ENCODE results near the gene TMEM187. TPM values are rescaled to one million over a fixed set of nuclear protein-coding genes. Genes with fewer than 3 reads are reported as not detected.
A peak's percentile ranks its signal among the peaks of the same experiment; 100 is the strongest.

TMEM187 gene
- polyA plus RNA-seq, 2 donors, result 2.5 to 3.3 TPM

DNA sequence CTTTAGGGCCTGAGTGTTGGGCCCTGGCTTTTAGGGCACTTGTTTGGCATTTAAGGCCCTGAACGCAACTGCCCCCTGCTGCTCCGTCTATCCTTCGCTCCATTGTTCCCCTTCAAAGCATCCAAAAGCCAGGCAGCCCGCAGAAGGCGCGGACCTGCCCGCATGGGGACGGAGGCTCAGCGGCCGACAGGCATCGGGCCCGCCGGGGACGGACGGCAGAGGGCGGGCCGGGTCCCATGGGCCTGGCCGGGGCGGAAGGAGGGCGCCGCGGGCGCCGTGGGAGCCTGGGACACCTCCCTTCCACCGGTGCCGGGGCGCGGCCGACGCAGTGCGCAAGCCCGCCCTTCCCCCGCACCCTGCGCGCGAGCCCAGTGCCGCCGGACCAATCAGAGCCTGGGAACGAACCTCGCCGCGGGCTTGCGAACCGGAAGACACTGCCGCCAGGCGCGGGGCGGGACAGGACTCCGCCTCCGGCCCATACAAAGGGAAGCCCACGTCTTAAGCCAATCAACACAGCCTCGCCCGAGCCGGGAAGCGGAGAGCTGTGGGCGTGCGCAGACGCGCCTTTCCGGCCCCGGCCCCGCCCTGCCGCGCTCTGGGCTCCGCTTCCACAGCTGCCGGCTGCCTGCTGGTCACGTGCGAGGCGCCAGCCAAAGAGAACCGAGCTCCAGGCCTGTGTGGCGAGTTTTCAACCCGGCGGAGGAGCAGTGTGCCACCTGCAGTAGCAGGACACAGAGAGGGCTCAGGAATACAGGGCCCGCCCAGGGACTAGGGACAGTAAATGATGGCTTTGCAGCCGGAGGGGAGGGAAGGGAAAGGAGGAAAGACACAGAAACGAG, 44.4 kb upstream of the TMEM187 start:
- 1 to 6% methylated on average over 50 to 76 of the region's 76 CpGs for WGBS, 2 donors

DNA sequence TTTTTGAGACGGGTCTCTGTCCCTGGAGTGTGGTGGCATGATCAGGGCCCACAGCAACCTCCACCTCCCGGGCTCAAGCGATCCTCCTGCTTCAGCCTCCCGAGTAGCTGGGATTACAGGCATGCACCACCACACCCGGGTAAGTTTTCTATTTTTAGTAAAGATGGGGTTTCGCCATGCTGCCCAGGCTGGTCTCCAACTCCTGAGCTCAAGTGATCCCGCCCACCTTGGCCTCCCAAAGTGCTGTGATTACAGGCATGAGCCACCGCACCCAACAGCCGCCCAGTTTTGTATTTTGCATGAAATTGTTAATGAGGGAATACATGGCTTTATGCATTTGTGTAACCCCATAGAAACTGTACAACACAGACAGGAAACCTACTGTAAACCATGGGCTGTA, 43.7 kb upstream of the TMEM187 start:
- Histone ChIP-seq H3K27me3 (ENCODE audit: control insufficient read depth in 1 of 2, insufficient read depth in 2 of 2, low read length in 2 of 2) (no peaks in the 10 kb centered on the region), H3K9me3 (ENCODE audit: control insufficient read depth in 2 of 2, insufficient read depth in 1 of 2, low read depth in 1 of 2, low read length in 1 of 2) (no peaks in the 10 kb centered on the region), H3K27ac (ENCODE audit: low read depth in 2 of 2, low read length in 1 of 2) (peak overlapping the region; percentile 69 to 73), H3K4me3 (ENCODE audit: low read depth in 1 of 2, low read length in 2 of 2) (no peak overlapping the region), H3K36me3 (ENCODE audit: control insufficient read depth in 2 of 2, insufficient read depth in 2 of 2, low read length in 1 of 2) (peaks cover 0 to 21% of the 10 kb centered on the region in 2 donors), H3K4me1 (ENCODE audit: control insufficient read depth in 2 of 2, insufficient read depth in 2 of 2, low read length in 1 of 2) (peaks cover 0 to 10% of the 10 kb centered on the region in 2 donors)
- WGBS, 2 donors, result 17 to 47% methylated on average over 9 of the region's 9 CpGs

More for the DNA sequence above, 44.4 kb upstream of the TMEM187 start:
- Histone ChIP-seq H3K4me1 (ENCODE audit: control insufficient read depth in 2 of 2, insufficient read depth in 2 of 2, low read length in 1 of 2) (peaks cover 0 to 13% of the 10 kb centered on the region in 2 donors), H3K36me3 (ENCODE audit: control insufficient read depth in 2 of 2, insufficient read depth in 2 of 2, low read length in 1 of 2) (peaks cover 0 to 21% of the 10 kb centered on the region in 2 donors), H3K27ac (ENCODE audit: low read depth in 2 of 2, low read length in 1 of 2) (peak overlapping the region; percentile 99), H3K27me3 (ENCODE audit: control insufficient read depth in 1 of 2, insufficient read depth in 2 of 2, low read length in 2 of 2) (no peaks in the 10 kb centered on the region), H3K4me3 (ENCODE audit: low read depth in 1 of 2, low read length in 2 of 2) (peak overlapping the region; percentile 56 to 69), H3K9me3 (ENCODE audit: control insufficient read depth in 2 of 2, insufficient read depth in 1 of 2, low read depth in 1 of 2, low read length in 1 of 2) (no peaks in the 10 kb centered on the region)

DNA sequence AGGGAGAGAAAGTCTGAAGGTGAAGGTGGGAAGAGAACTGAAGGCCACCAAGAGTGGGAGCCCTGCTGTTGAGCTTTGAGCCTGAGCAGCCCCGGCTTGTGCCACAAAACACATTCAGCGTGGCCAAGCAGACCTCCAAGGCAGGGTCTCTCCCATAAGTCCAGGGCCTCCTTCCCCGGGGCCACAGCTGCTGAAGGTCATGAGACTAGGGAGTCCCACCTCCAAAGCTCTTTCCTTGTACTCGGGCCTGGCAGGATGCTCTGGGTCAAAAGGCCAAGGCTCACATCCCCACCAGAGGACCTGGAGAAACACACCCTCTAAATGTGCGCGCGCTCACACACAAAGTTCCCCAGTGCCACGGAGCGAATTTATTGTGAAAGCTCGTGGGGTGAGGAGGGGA, 43.0 kb upstream of the TMEM187 start:
- 84 to 85% methylated on average over 9 to 10 of the region's 10 CpGs for WGBS, 2 donors
- Histone ChIP-seq H3K4me3 (ENCODE audit: low read depth in 1 of 2, low read length in 2 of 2) (no peak overlapping the region), H3K9me3 (ENCODE audit: control insufficient read depth in 2 of 2, insufficient read depth in 1 of 2, low read depth in 1 of 2, low read length in 1 of 2) (no peaks in the 10 kb centered on the region), H3K27me3 (ENCODE audit: control insufficient read depth in 1 of 2, insufficient read depth in 2 of 2, low read length in 2 of 2) (no peaks in the 10 kb centered on the region), H3K36me3 (ENCODE audit: control insufficient read depth in 2 of 2, insufficient read depth in 2 of 2, low read length in 1 of 2) (peaks cover 0 to 21% of the 10 kb centered on the region in 2 donors), H3K27ac (ENCODE audit: low read depth in 2 of 2, low read length in 1 of 2) (peak overlapping the region; percentile 58 to 73), H3K4me1 (ENCODE audit: control insufficient read depth in 2 of 2, insufficient read depth in 2 of 2, low read length in 1 of 2) (peaks cover 0 to 10% of the 10 kb centered on the region in 2 donors)

DNA sequence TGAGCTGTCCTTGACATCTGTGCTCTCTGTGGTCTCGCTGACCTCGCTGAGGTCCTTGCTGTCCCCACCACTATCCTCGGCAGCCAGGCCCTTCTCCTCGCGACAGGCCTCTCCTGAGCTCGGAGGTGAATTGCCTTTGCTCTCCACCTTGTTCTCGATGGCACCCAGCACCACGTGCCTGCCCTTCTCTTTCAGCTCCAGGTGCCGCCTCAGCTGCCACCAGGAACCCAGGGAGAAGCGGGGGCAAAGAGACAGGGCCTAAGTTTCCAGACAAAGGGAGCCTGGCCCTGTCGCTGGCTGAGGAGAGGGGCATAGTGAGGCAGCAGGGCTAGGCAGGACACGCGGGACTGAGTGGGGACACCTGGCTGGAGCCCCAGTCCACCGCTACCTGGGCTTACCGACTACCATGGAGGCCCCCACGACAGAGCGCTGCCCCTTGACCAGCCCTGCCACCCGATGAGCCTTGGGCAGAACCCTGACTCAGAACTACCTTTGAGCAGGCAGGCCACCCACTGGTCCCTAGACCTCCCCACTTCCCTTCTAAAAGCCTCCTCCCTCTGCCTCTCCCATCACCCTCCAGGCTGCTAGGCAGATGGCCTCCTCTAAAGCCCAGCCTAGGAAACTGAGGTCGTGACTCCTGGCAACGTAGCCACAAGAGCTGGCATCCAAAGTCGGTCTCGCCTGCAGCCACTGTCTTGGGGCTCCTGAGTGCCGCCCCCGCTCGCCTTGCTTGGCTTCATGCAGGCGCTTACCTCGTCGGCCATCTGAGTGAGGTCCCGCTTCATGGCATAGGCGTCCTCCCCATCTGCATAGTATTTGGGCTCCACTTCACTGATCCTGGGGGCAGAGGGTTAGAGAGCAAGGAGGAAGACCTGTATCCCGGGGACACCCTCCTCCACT, 42.3 kb upstream of the TMEM187 start:
- no peaks in the 10 kb centered on the region for H3K9me3 ChIP-seq (ENCODE audit: control insufficient read depth in 2 of 2, insufficient read depth in 1 of 2, low read depth in 1 of 2, low read length in 1 of 2)
- peaks cover 0 to 10% of the 10 kb centered on the region in 2 donors for H3K4me1 ChIP-seq (ENCODE audit: control insufficient read depth in 2 of 2, insufficient read depth in 2 of 2, low read length in 1 of 2)
- no peak overlapping the region for H3K4me3 ChIP-seq (ENCODE audit: low read depth in 1 of 2, low read length in 2 of 2)
- peaks cover 0 to 21% of the 10 kb centered on the region in 2 donors for H3K36me3 ChIP-seq (ENCODE audit: control insufficient read depth in 2 of 2, insufficient read depth in 2 of 2, low read length in 1 of 2)
- WGBS, 2 donors, result 87 to 92% methylated on average over 31 of the region's 31 CpGs
- no peaks in the 10 kb centered on the region for H3K27me3 ChIP-seq (ENCODE audit: control insufficient read depth in 1 of 2, insufficient read depth in 2 of 2, low read length in 2 of 2)
- no peak overlapping the region for H3K27ac ChIP-seq (ENCODE audit: low read depth in 2 of 2, low read length in 1 of 2)

DNA sequence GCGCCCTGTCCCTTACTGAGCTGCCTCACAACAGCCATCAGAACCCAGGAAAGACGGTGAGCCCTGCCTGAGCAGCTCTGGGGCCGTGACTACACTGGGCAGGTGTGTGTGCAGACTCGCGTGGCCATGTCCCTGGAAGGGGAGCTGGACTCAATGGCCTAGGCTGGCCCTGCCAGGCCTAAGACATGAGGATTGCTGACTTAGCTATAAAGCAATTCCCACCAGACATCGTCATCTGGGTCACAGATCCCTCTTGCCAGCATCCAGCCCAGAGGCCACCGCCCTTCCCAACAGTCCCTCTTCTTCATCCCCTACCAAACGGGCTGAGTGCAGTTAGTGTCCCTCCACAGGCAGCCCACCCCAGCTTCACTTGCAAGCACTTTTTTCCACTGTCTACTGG, 41.4 kb upstream of the TMEM187 start:
- H3K36me3 ChIP-seq (ENCODE audit: control insufficient read depth in 2 of 2, insufficient read depth in 2 of 2, low read length in 1 of 2), result peaks cover 0 to 21% of the 10 kb centered on the region in 2 donors
- WGBS, 2 donors, result 86 to 90% methylated on average over 8 of the region's 8 CpGs
- no peaks in the 10 kb centered on the region for H3K9me3 ChIP-seq (ENCODE audit: control insufficient read depth in 2 of 2, insufficient read depth in 1 of 2, low read depth in 1 of 2, low read length in 1 of 2)
- no peaks in the 10 kb centered on the region for H3K27me3 ChIP-seq (ENCODE audit: control insufficient read depth in 1 of 2, insufficient read depth in 2 of 2, low read length in 2 of 2)
- H3K4me1 ChIP-seq (ENCODE audit: control insufficient read depth in 2 of 2, insufficient read depth in 2 of 2, low read length in 1 of 2), result peaks cover 0 to 14% of the 10 kb centered on the region in 2 donors
- no peak overlapping the region for H3K27ac ChIP-seq (ENCODE audit: low read depth in 2 of 2, low read length in 1 of 2)
- no peak overlapping the region for H3K4me3 ChIP-seq (ENCODE audit: low read depth in 1 of 2, low read length in 2 of 2)

DNA sequence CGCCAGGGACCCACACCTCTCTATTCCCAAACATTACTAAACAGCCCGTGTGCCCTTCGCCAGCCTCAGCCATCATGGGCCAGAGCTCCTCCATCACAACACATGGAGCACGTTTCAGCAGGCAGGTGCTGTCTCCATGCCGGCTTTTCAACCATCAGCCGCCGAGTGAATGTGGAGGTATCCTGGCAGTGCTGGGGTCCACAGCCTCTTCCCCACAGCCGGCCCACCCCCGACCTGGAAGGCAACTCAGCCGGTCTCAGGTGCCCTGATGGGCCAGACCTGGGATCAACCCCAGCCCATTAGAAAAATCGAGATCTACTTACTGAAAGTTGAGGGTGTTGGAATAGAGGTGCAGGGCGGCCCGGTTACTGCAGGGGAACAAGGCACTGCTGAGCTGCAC, 40.8 kb upstream of the TMEM187 start:
- no peak overlapping the region for H3K4me3 ChIP-seq (ENCODE audit: low read depth in 1 of 2, low read length in 2 of 2)
- peaks cover 0 to 21% of the 10 kb centered on the region in 2 donors for H3K36me3 ChIP-seq (ENCODE audit: control insufficient read depth in 2 of 2, insufficient read depth in 2 of 2, low read length in 1 of 2)
- no peak overlapping the region for H3K27ac ChIP-seq (ENCODE audit: low read depth in 2 of 2, low read length in 1 of 2)
- WGBS, 2 donors, result 93 to 94% methylated on average over 13 of the region's 13 CpGs
- H3K4me1 ChIP-seq (ENCODE audit: control insufficient read depth in 2 of 2, insufficient read depth in 2 of 2, low read length in 1 of 2), result peaks cover 0 to 11% of the 10 kb centered on the region in 2 donors
- H3K27me3 ChIP-seq (ENCODE audit: control insufficient read depth in 1 of 2, insufficient read depth in 2 of 2, low read length in 2 of 2), result no peaks in the 10 kb centered on the region
- H3K9me3 ChIP-seq (ENCODE audit: control insufficient read depth in 2 of 2, insufficient read depth in 1 of 2, low read depth in 1 of 2, low read length in 1 of 2), result no peaks in the 10 kb centered on the region

DNA sequence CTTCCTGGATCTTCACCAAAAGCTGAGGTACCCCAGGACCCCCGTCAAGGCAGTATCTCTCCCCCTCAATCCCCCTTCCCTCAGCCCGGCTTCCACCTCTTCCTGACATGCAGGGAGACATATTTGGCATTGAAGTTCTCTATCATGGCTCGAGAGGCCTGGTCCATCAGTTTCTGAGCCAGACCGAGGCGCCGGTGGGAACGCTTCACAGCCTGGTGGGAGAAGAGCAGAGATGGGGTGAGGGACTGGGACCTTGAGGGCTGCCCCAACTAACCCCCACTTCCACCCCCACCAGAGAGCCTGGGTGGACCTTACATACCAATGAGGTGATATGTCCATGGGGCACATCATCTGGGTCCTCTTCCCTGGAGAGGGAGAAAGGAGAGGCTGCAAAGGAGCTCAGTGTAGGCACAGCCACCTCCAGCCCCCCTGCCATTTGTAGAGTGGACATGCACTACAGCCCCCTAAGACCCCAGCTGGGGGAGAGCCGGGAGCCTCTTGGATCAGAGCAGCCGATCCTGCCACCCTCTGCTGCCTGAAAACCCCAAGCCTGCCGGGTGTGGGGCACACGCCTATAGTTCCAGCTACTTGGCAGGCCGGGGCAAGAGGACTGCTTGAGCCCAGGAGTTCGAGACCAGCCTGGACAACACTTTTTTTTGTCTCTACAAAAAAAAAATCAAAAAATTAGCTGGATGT, 40.2 kb upstream of the TMEM187 start:
- Histone ChIP-seq H3K9me3 (ENCODE audit: control insufficient read depth in 2 of 2, insufficient read depth in 1 of 2, low read depth in 1 of 2, low read length in 1 of 2) (no peaks in the 10 kb centered on the region), H3K27ac (ENCODE audit: low read depth in 2 of 2, low read length in 1 of 2) (no peak overlapping the region), H3K4me1 (ENCODE audit: control insufficient read depth in 2 of 2, insufficient read depth in 2 of 2, low read length in 1 of 2) (peaks cover 0 to 7% of the 10 kb centered on the region in 2 donors), H3K27me3 (ENCODE audit: control insufficient read depth in 1 of 2, insufficient read depth in 2 of 2, low read length in 2 of 2) (no peaks in the 10 kb centered on the region), H3K36me3 (ENCODE audit: control insufficient read depth in 2 of 2, insufficient read depth in 2 of 2, low read length in 1 of 2) (peaks cover 0 to 21% of the 10 kb centered on the region in 2 donors), H3K4me3 (ENCODE audit: low read depth in 1 of 2, low read length in 2 of 2) (no peak overlapping the region)
- WGBS, 2 donors, result 91% methylated on average over 13 of the region's 13 CpGs

DNA sequence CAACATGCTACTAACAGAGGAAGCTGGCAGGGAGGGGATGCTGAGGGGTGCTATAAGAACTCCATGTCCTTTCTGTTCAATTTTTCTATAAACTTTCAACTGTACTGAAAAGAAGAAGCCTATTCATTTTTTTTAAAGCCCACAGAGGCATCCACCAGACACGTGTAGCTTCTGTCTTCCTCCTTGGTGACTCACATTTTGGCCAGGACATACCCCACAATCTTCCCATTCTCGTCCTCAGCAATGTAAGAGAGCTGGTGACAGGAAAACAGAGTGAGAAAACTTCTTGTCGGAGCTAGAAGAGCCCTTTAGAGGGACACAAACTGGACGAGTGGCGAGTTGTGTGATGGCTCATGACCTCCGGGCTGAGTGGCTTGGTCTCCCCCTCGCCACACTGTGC, 38.8 kb upstream of the TMEM187 start:
- Histone ChIP-seq H3K27me3 (ENCODE audit: control insufficient read depth in 1 of 2, insufficient read depth in 2 of 2, low read length in 2 of 2) (no peaks in the 10 kb centered on the region), H3K4me1 (ENCODE audit: control insufficient read depth in 2 of 2, insufficient read depth in 2 of 2, low read length in 1 of 2) (peaks cover 0 to 6% of the 10 kb centered on the region in 2 donors), H3K36me3 (ENCODE audit: control insufficient read depth in 2 of 2, insufficient read depth in 2 of 2, low read length in 1 of 2) (peaks cover 0 to 21% of the 10 kb centered on the region in 2 donors), H3K27ac (ENCODE audit: low read depth in 2 of 2, low read length in 1 of 2) (peak overlapping the region in 1 of 2 donors; percentile 37), H3K4me3 (ENCODE audit: low read depth in 1 of 2, low read length in 2 of 2) (peak overlapping the region; percentile 74 to 79), H3K9me3 (ENCODE audit: control insufficient read depth in 2 of 2, insufficient read depth in 1 of 2, low read depth in 1 of 2, low read length in 1 of 2) (no peaks in the 10 kb centered on the region)
- WGBS, 2 donors, result 19 to 45% methylated on average over 7 of the region's 7 CpGs

DNA sequence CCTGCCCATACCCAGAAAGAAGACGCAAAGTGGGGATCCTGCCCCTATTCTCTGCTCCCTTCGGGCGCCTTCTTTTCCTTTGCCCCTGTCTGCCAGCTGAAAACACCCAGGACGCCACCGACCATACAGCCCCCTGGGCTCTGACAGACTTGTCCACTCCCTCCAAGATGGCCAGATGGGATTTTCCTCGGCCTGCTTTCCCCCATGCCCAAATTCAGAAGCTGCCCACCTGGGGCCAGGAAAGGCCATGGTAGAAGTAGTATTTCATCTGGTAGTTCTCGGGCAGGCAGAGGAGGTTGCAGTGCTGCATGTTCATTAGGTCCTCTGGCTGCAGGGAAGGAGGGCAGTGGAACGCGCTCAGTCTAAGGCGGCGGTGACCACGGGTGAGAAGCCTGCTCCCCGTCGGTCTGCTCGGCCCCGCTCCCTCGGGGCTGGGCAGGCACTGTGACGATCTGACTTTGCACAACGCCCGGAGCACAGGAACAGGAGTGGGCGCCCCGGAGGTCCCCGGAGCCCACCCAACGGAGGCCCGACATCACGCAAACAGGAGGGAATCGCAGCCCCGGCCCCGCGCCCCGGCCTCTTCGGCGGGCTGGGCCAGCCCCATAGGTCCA, 38.3 kb upstream of the TMEM187 start:
- Histone ChIP-seq H3K4me1 (ENCODE audit: control insufficient read depth in 2 of 2, insufficient read depth in 2 of 2, low read length in 1 of 2) (peaks cover 0 to 6% of the 10 kb centered on the region in 2 donors), H3K9me3 (ENCODE audit: control insufficient read depth in 2 of 2, insufficient read depth in 1 of 2, low read depth in 1 of 2, low read length in 1 of 2) (no peaks in the 10 kb centered on the region), H3K27ac (ENCODE audit: low read depth in 2 of 2, low read length in 1 of 2) (peak overlapping the region; percentile 59 to 62), H3K36me3 (ENCODE audit: control insufficient read depth in 2 of 2, insufficient read depth in 2 of 2, low read length in 1 of 2) (peaks cover 0 to 21% of the 10 kb centered on the region in 2 donors), H3K4me3 (ENCODE audit: low read depth in 1 of 2, low read length in 2 of 2) (peak overlapping the region; percentile 74 to 79), H3K27me3 (ENCODE audit: control insufficient read depth in 1 of 2, insufficient read depth in 2 of 2, low read length in 2 of 2) (no peaks in the 10 kb centered on the region)
- WGBS, 2 donors, result 4 to 28% methylated on average over 28 to 33 of the region's 33 CpGs

All from esophagus (tissue), 2 donors.